GM12801 (cell line): Measurements from ENCODE around the gene PPP1R14D.

Source experiments
- TF ChIP-seq, protein P1 (sequence below): IDR thresholded peaks from one replicate; pipeline ENCODE4 v1.5.1; 2011; ENCODE audit warnings: control low read depth; ENCODE audit not compliant: insufficient read length; ENCODE audit errors: extremely low read depth

The PPP1R14D gene, protein sequence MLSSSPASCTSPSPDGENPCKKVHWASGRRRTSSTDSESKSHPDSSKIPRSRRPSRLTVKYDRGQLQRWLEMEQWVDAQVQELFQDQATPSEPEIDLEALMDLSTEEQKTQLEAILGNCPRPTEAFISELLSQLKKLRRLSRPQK

DNA sequence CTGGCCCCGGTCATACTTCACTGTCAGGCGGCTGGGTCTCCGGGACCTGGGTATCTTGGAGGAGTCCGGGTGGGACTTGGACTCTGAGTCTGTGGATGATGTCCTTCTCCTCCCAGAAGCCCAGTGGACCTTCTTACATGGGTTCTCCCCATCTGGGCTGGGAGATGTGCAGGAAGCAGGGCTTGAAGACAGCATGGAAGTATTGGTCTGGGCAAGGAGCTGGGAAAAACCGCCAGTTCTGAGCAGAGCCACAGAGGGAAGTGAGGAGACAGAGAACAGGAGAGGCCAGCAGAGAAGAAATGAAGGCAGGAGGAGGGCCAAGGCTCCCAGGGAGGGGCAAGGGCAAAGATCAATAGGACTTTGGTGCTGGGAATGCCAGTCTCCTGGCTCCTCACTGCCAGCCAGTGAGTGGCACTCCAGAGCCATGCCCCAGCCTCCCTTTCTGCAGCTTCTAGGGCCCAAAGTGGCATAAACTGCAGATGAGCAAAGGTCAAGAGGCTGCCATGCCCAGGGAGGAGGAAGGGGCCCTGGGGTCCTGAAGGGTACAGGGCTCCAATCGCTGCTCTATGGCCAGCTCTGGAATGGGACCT, at the start of gene PPP1R14D:
Gene PPP1R14D, minus strand, starts transcription at position 262 of the 590 bp plus-strand sequence. Its CDS starts 67 bp downstream, at position 195.
- TF ChIP-seq, protein P1, sequence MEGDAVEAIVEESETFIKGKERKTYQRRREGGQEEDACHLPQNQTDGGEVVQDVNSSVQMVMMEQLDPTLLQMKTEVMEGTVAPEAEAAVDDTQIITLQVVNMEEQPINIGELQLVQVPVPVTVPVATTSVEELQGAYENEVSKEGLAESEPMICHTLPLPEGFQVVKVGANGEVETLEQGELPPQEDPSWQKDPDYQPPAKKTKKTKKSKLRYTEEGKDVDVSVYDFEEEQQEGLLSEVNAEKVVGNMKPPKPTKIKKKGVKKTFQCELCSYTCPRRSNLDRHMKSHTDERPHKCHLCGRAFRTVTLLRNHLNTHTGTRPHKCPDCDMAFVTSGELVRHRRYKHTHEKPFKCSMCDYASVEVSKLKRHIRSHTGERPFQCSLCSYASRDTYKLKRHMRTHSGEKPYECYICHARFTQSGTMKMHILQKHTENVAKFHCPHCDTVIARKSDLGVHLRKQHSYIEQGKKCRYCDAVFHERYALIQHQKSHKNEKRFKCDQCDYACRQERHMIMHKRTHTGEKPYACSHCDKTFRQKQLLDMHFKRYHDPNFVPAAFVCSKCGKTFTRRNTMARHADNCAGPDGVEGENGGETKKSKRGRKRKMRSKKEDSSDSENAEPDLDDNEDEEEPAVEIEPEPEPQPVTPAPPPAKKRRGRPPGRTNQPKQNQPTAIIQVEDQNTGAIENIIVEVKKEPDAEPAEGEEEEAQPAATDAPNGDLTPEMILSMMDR = no peak

DNA sequence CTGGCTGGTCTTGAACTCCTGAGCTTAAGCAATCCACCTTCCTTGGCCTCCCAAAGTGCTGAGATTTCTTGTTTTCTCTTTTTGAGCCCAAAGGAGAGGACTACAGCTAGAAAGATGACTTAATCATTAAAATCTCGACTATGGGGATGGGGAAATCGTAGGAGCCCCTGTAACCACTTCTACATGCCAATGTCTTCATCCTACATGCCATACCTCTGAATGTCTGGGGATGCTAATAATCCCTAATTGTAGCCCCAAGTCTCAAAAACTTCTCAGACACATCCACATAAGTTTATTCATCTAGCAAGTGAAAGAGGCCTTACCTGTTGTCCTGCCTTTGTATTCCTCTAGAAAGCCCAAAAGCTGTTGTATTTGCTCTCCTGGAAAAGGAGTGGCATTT, 49.2 kb upstream of the PPP1R14D start:
- TF ChIP-seq, protein P1 = no peak

DNA sequence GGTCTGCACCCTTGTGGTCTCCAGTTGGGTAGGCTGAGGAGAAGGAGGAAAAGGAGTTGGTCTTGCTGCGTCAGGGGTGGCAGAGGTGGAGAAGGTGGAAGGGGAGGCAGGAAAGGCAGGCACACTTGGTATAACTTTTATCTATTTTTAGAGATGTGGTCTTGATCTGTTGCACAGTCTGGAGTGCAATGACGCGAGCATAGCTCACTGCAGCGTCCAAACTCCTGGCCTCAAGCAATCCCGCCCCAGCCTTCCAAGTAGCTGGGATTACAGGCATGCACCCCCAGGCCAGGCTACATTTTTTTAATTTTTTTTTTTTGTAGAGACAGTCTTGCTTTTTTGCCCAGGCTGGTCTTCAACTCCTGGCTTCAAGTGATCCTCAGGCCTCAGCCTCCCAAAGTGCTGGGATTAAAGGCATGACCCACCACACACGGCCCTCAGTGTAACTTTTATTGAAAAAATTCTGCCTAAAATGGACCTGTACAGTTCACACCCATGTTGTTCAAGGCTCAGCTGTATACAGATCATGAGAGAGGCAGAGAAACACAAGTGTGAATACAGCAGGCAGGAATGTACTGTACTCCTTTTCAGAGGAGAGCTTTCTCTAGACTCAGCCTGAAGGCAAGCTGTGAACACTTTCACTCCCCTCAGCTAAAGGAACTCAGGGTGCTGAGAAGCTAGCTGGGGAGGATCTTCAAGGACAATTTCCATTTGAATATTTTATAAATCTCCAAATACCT, 47.7 kb upstream of the PPP1R14D start:
- TF ChIP-seq, protein P1 = no peak

DNA sequence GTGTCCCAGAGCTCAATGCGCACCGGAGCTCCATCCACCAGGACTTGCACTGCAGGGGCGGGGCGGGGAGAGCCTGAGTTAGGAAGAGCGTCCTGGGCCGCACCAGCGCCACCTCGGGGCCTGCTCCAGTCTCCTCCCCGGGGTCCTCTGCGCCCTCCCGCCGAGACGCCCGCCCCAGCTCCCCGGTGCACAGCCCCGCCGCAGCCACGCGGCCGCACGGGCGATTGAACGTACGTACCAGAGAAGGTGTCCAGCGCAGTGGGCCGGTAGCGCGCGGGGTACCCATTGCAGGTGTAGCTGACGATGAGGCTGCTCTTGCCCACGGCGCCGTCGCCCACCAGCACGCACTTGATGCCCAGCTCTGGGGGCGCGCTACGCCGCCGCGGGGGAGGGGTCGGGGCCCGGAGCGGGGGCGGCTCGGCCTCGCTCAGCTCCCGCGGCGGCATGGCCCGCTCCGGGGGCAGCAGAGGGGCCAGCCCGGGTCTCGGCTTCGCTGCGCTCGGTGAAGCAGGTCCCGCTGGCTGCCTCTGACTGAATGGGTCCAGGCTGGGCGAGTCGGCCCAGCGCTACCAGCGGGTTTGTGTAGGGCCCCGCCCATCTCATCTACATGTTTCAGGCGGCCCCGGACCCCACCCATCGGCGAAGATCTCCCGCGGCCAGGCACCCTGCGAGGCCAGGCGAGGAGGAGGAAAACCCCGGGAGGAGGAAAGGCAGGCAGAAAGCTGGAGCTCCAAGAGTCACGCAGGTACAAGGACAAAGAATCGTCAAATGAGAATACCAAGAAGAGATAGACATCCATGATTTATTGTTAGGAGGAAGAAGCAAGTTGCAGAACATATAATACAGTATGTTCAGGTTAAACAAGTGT, 45.4 kb upstream of the PPP1R14D start, which contains the start of gene RHOV:
Gene RHOV, minus strand, starts transcription at position 541 of the 868 bp plus-strand sequence. Its CDS starts 95 bp downstream, at position 446.
- TF ChIP-seq, protein P1 = no peak

DNA sequence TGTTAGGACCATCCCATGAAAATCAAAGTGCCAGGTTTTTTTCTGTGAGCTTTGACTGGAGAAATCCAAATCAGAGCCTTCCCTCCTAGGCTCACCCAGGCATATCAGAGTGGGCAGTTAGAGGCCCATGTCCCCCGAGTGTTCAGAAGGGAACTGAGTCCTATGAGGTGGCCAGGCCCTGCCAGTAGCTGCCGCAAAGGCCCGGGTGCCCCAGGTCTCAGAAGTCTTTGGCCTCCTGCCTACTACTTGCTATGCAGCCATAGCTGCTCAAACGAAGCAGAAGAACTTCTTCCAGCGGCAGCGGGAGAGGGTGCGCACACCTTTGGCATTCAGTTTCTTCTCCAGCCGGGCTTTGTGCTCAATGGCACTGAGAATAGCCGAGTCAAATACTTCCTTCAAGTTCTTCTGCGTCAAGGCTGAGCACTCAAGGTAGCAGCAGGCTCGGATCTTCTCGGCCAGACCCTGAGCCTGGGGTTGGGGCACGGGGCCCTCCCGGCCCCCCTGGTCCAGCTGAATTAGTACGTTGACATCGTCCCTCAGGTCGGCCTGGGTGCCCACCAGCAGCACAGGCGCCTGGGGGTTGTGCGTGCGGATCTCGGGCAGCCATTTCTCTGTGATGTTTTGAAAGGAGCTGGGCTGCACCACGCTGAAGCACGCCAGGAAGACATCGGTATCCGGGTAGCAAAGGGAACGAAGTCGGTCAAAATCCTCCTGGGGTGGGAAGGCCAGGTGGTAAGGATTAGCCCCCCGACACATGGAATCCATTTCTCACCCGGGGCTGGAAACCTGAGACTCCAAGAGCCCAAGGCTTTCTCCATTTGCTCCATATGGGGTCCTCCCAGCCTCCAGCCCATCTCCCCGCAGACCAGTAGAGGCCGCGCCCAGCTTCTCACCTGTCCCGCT, 44.5 kb upstream of the PPP1R14D start:
- TF ChIP-seq, protein P1 = no peak

DNA sequence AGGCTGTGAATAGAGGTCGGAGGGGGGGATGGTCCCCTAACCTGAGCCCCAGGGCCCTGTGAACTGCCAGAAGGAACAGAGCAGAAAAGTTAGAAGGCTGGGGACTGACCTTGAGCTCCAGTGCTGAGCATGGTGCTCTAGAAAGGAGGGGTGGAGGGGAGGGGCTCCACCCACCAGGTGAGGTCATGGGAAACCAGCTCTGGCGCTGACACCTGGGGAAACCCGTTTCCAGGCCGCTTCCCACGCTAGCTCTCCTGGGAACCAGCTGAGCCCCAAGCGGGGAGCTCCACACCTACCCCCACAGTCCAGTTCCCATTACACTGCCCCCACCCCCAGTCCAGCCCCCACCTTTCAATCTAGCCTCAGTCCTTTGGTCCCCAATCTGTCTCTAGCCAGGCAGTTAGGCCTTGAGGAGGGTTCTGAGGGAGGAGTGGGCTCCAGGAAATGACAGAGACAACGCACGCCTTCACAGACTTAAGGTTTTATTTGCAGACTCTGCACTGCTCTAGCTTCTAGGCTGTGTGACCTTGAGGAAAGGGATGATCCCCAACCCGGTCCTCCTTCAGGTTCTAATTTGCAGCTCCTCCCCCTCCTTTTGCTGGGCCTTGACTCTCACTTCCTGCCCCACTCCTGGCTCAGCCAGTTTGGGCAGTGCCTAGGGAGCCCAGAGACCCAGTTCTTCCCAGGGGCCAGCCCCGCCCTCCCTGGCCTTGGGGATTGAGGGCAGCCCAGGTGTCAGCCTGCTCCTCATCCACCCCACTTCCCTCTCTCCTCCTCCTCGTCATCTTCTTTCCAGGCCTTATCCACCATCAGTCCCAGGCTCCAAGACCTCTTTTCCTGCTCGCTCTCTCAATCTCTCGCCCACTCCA, 43.5 kb upstream of the PPP1R14D start:
- TF ChIP-seq, protein P1 = no peak
